Measurements from ENCODE around the gene STK24.

DNA sequence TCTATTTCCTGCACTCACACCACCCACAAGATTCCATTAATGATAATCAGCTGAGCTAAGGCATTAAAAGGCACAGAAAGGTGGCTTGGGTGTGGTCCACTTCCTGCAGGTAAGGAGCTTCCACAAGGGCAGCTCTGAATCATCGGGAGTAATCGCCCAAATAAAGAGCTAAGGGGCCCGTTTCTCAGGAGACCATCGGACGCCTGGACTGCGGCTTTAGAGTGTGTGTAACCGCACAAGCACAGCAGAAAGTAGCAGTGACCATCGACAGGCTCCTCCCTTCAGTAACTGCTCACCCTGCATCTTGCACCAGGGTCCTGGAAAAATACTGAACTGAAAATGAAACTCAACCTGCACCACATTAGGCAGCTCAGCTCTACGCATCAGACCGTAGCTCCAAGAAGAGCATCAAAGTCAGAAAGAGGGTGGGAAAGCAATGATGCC, 6.0 kb downstream of the STK24 start:
- TF ChIP-seq MYC (IDR thresholded peaks at IDR 0.05; ENCODE audit: borderline replicate concordance, low read length) (no peak), JUN (IDR thresholded peaks at IDR 0.05) (no peak), CBX8 (IDR thresholded peaks at IDR 0.05) (no peak), POLR2AphosphoS2 (conservative IDR thresholded peaks at IDR 0.05; ENCODE audit: low read length) (no peak)

Data from A549 (cell line).